Lung (tissue), 12 donors: Measurements from ENCODE around the gene PBX3. TPM values are rescaled to one million over a fixed set of nuclear protein-coding genes. Genes with fewer than 3 reads are reported as not detected.
"Not testable (repeated sequence)": the region's sequence is repeated elsewhere in the genome, so short reads cannot be mapped to it uniquely, and the experiment has no call there.

ENCODE experiments used
- ATAC-seq: fragments of 200-7000 bp; cut with Tn5 transposase; one replicate; pipeline ENCODE4 v1.9.1; 2020; ENCODE audit warnings: moderate number of reproducible peaks; ENCODE audit not compliant: insufficient read depth, low FRiP score
- DNase-seq, 3 donors: peaks; one replicate each; pipeline ENCODE4 v3.0.0-alpha.2; 2013 to 2017
- H3K27ac ChIP-seq, 2 donors: one replicate each; pipeline ENCODE4 v1.5.1; 2013; ENCODE audit warnings: mild to moderate bottlenecking in 2 of 2, moderate library complexity in 2 of 2, control low read depth in 1 of 2, inconsistent platforms in 1 of 2, low read depth in 1 of 2, low read length in 1 of 2
- H3K27me3 ChIP-seq, 3 donors: one replicate each; pipeline ENCODE4 v1.5.1; 2013; ENCODE audit warnings: low read length in 2 of 3; ENCODE audit not compliant: control insufficient read depth in 3 of 3, insufficient read depth in 3 of 3
- H3K36me3 ChIP-seq, 4 donors: one replicate each; pipeline ENCODE4 v1.5.1; 2013; ENCODE audit warnings: low read length in 4 of 4, mild to moderate bottlenecking in 1 of 4, moderate library complexity in 1 of 4; ENCODE audit not compliant: control insufficient read depth in 4 of 4, insufficient read depth in 4 of 4
- H3K4me1 ChIP-seq, 5 donors: one replicate each; pipeline ENCODE4 v1.5.1; 2013; ENCODE audit warnings: low read length in 5 of 5, mild to moderate bottlenecking in 2 of 5, moderate library complexity in 1 of 5; ENCODE audit not compliant: control insufficient read depth in 5 of 5, insufficient read depth in 5 of 5
- H3K4me3 ChIP-seq: one replicate; pipeline ENCODE4 v1.5.1; 2013; ENCODE audit warnings: mild to moderate bottlenecking, control low read depth, moderate library complexity
- H3K9ac ChIP-seq, 2 donors: one replicate each; pipeline ENCODE4 v1.5.1; 2013; ENCODE audit warnings: low read length in 2 of 2, control low read depth in 1 of 2; ENCODE audit not compliant: insufficient read depth in 1 of 2
- H3K9me3 ChIP-seq, 4 donors: one replicate each; pipeline ENCODE4 v1.5.1; 2013; ENCODE audit warnings: low read length in 3 of 4, mild to moderate bottlenecking in 1 of 4, moderate library complexity in 1 of 4; ENCODE audit not compliant: control insufficient read depth in 4 of 4, insufficient read depth in 3 of 4
- WGBS, 2 donors: extraction: QIAGEN DNeasy Blood & Tissue Kit; methylation state at CpG; one replicate each; pipeline ENCODE4 v1.1.7; 2013; 5-methylcytosine and 5-hydroxymethylcytosine counted together
- polyA plus RNA-seq, 2 donors: library from polyadenylated mRNA; stranded (reverse); fragments of 200-250 nt; gene quantifications; one replicate each; pipeline ENCODE4 v1.2.1, GENCODE V29; 2013
- total RNA-seq, 2 donors: library from RNA; depleted of rRNA in 1 of 2; stranded (reverse); fragments of >200 nt in 1 of 2; gene quantifications; one replicate each; pipeline ENCODE4 v1.2.1, GENCODE V29; 2014 to 2021
- TF ChIP-seq, protein P1 (sequence below): IDR thresholded peaks from 2 replicates; pipeline ENCODE4 v1.5.1; 2012; ENCODE audit warnings: mild to moderate bottlenecking; ENCODE audit errors: control extremely low read depth, extremely low read depth
- donor health status: control.
- donor health status: control.
- donor health status: Bipolar disorder and iron deficiency.
- donor health status: healthy.
- donor health status: DM: yes; HTN: yes; CAD: no.

Gene PBX3
- total and polyA plus RNA-seq, 4 donors = 8.6 to 60.4 (median 26.4) TPM

GRCh38 chr9:125822160-125822559, 75.0 kb downstream of the PBX3 start:
- no peak overlapping the region for H3K9ac ChIP-seq
- 49 to 50% methylated on average over 2 of the region's 2 CpGs for WGBS, 2 donors
- H3K9me3 ChIP-seq = no peaks in the 10 kb centered on the region
- no peak overlapping the region for H3K4me3 ChIP-seq
- DNase-seq (peak in 2 of 3 donors; percentile 61 to 69), ATAC-seq (no peak)
- no peak overlapping the region for H3K27ac ChIP-seq
- peaks cover 0 to 6% (median 1%) of the 10 kb centered on the region in 5 donors for H3K4me1 ChIP-seq
- H3K27me3 ChIP-seq = no peaks in the 10 kb centered on the region
- TF ChIP-seq, protein P1, sequence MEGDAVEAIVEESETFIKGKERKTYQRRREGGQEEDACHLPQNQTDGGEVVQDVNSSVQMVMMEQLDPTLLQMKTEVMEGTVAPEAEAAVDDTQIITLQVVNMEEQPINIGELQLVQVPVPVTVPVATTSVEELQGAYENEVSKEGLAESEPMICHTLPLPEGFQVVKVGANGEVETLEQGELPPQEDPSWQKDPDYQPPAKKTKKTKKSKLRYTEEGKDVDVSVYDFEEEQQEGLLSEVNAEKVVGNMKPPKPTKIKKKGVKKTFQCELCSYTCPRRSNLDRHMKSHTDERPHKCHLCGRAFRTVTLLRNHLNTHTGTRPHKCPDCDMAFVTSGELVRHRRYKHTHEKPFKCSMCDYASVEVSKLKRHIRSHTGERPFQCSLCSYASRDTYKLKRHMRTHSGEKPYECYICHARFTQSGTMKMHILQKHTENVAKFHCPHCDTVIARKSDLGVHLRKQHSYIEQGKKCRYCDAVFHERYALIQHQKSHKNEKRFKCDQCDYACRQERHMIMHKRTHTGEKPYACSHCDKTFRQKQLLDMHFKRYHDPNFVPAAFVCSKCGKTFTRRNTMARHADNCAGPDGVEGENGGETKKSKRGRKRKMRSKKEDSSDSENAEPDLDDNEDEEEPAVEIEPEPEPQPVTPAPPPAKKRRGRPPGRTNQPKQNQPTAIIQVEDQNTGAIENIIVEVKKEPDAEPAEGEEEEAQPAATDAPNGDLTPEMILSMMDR = no peak
- no peaks in the 10 kb centered on the region for H3K36me3 ChIP-seq

DNA sequence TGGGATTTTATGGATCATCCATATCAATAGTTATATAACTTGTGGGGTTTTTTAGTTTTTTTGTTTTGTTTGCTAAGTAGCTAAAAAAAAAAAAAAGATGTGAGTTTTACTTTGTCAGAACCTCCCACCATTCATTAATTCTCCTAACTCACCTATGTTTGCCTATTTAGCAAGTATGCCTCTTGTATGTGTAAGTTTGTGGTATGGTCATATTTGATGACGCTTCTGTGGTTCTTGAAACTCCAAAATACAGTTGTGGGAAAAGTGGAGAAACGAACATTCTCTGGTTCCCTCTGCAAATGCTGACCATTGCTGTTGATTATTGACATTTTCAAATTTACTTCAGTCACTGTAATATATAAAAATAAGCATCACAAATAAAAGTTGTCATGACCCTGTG, 75.7 kb downstream of the PBX3 start:
- Histone ChIP-seq H3K4me3 (no peak overlapping the region), H3K9me3 (no peaks in the 10 kb centered on the region), H3K4me1 (peaks cover 0 to 6% (median 1%) of the 10 kb centered on the region in 5 donors), H3K27me3 (no peaks in the 10 kb centered on the region), H3K9ac (no peak overlapping the region), H3K27ac (no peak overlapping the region), H3K36me3 (no peaks in the 10 kb centered on the region)
- ATAC-seq (no peak), DNase-seq (no peak)
- TF ChIP-seq, protein P1 = no peak
- 60 to 63% methylated on average over 2 of the region's 2 CpGs for WGBS, 2 donors

- not testable (repeated sequence) for H3K4me3 ChIP-seq, DNase-seq, H3K36me3 ChIP-seq, H3K4me1 ChIP-seq, H3K9ac ChIP-seq, H3K9me3 ChIP-seq, ATAC-seq, H3K27me3 ChIP-seq, H3K27ac ChIP-seq
- WGBS, 2 donors = 58 to 63% methylated on average over 6 of the region's 6 CpGs
Observed at GRCh38 chr9:125823874-125824406, 76.8 kb downstream of the PBX3 start.

- Histone ChIP-seq H3K27ac (no peak overlapping the region), H3K27me3 (no peaks in the 10 kb centered on the region), H3K4me1 (peaks cover 0 to 6% (median 1%) of the 10 kb centered on the region in 5 donors), H3K9ac (no peak overlapping the region), H3K4me3 (no peak overlapping the region), H3K36me3 (no peaks in the 10 kb centered on the region), H3K9me3 (no peaks in the 10 kb centered on the region)
- TF ChIP-seq, protein P1 = no peak
- ATAC-seq (no peak), DNase-seq (peak in 1 of 3 donors; percentile 61)
- 82 to 86% methylated on average over 3 of the region's 3 CpGs for WGBS, 2 donors
Observed at GRCh38 chr9:125825762-125826161, 78.6 kb downstream of the PBX3 start.
